ENCODE measurements around the gene CENPL.

DNA sequence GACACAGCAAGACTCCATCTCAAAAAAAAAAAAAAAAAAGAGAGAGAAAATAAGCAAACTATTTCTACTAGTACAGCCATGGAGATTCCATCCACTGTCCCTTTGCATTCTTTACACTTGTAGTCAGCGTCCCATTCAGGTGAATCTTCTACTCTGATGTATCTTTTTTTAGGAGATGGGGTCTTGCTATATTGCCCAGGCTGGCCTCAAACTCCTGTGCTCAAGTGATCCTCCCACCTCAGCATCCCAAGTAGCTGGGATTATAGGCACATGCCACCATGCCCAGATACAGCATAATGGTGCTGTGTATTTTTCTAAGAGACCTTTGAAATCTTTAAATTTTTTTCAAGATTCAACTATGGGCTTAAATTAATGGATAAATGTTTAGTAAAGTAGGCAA, 8.1 kb upstream of the CENPL start:
- TF ChIP-seq CTCF (IDR thresholded peaks at IDR 0.05; ENCODE audit: insufficient read depth, low read length): no peak
- TF ChIP-seq, protein P1, sequence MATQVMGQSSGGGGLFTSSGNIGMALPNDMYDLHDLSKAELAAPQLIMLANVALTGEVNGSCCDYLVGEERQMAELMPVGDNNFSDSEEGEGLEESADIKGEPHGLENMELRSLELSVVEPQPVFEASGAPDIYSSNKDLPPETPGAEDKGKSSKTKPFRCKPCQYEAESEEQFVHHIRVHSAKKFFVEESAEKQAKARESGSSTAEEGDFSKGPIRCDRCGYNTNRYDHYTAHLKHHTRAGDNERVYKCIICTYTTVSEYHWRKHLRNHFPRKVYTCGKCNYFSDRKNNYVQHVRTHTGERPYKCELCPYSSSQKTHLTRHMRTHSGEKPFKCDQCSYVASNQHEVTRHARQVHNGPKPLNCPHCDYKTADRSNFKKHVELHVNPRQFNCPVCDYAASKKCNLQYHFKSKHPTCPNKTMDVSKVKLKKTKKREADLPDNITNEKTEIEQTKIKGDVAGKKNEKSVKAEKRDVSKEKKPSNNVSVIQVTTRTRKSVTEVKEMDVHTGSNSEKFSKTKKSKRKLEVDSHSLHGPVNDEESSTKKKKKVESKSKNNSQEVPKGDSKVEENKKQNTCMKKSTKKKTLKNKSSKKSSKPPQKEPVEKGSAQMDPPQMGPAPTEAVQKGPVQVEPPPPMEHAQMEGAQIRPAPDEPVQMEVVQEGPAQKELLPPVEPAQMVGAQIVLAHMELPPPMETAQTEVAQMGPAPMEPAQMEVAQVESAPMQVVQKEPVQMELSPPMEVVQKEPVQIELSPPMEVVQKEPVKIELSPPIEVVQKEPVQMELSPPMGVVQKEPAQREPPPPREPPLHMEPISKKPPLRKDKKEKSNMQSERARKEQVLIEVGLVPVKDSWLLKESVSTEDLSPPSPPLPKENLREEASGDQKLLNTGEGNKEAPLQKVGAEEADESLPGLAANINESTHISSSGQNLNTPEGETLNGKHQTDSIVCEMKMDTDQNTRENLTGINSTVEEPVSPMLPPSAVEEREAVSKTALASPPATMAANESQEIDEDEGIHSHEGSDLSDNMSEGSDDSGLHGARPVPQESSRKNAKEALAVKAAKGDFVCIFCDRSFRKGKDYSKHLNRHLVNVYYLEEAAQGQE (IDR thresholded peaks at IDR 0.05; ENCODE audit: insufficient replicate concordance, low read depth): no peak
